ENCODE measurements around the gene NUPR1.

- TF ChIP-seq ELF1 (IDR thresholded peaks at IDR 0.05; ENCODE audit: borderline replicate concordance, low read depth) (no peak), CTCF (IDR thresholded peaks at IDR 0.05 in 2 of 3, conservative IDR thresholded peaks at IDR 0.05 in 1 of 3; ENCODE audit: borderline replicate concordance in 1 of 3, insufficient read depth in 1 of 3, low read depth in 2 of 3, low read length in 2 of 3) (no peak), JUND (IDR thresholded peaks at IDR 0.05) (no peak), RAD21 (IDR thresholded peaks at IDR 0.05; ENCODE audit: low read depth) (no peak), POLR2A (IDR thresholded peaks at IDR 0.05; ENCODE audit: borderline replicate concordance, extremely low read depth, insufficient read depth, insufficient read length) (no peak)
These were observed 4.3 kb upstream of the NUPR1 start for GRCh38 chr16:28543072-28543471.

Measured in HCT116 (cell line).